Endometrial microvascular endothelial cells (primary cell): ENCODE measurements around the gene ZC3H6. TPM values are rescaled to one million over a fixed set of nuclear protein-coding genes. Genes with fewer than 3 reads are reported as not detected.
"Not testable (repeated sequence)": the region's sequence is repeated elsewhere in the genome, so short reads cannot be mapped to it uniquely, and the experiment has no call there.

Source experiments
- in situ Hi-C: cut with HindIII; loops from 2 replicates; pipeline ENCODE4 v1.10.0; 2017; ENCODE audit warnings: low sequenced_read_pairs, low pct_unique_long_range_greater_than_20kb; ENCODE audit errors: inconsistent ontology term
- total RNA-seq: library from RNA; depleted of rRNA; stranded (reverse); fragments of >200 nt; gene quantifications from one replicate; pipeline ENCODE4 v1.2.3, GENCODE V29; 2015; ENCODE audit errors: inconsistent ontology term

ZC3H6 gene
- total RNA-seq, 1 donor from 2014 or later, result 1.0 TPM

DNA sequence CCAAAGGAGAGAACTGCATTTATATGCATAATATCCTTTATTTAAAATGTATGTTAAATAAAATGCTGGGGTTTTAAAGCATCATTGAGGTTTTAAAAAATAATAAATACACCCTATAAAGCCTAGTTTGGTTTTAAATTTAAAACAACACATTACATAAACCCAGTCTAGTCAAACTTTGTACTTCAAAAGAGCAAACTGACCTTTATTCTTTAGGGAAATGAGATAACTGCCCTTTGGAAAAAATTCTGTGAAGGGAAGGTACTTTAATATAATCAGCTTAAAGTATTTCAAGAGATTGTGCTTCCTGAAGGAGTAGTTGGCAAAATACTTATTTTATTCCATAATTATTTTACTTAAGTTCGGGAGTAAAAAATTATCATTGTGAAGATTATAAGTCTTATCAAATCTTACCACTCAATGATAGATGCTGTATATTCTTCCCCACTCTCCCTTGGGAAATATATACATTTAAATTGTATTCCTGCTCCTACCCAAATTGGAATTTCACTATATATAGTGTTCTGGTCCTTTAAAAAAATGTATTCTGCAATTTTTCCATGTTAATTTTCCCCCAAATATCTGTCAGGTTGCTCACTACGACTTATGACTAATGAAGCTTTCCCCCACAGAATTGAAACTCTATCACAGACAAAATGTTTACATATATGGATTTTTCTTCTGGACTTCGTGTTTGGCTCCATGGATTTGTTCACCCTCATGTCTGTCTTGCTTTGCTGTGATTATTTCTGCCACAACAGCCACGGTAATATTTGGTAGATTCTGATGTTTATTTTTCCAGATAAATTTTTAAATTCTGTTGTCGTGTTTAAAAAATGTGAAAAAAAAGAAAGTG lies 42.1 kb downstream of the ZC3H6 start:
- in situ Hi-C loops, result no loop called here

DNA sequence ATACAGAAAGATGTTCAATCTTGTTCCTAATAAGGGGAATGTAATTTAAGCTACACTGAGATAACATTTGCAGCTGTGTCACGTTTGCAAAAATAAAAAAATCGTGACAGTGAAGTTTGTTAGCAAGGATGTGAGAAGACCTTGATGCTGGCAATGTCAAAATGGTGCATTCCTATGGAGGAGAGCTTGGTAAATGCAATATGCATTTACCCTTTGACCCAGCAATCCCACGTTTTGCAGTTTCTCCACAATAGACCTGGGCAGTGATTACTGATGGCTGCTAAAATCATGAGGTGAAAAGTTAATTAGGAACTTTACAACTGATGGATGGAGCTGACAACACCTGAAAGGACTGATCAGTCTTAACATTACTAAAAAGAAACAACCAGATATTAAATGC lies 43.1 kb downstream of the ZC3H6 start:
- in situ Hi-C loops, result no loop called here

DNA sequence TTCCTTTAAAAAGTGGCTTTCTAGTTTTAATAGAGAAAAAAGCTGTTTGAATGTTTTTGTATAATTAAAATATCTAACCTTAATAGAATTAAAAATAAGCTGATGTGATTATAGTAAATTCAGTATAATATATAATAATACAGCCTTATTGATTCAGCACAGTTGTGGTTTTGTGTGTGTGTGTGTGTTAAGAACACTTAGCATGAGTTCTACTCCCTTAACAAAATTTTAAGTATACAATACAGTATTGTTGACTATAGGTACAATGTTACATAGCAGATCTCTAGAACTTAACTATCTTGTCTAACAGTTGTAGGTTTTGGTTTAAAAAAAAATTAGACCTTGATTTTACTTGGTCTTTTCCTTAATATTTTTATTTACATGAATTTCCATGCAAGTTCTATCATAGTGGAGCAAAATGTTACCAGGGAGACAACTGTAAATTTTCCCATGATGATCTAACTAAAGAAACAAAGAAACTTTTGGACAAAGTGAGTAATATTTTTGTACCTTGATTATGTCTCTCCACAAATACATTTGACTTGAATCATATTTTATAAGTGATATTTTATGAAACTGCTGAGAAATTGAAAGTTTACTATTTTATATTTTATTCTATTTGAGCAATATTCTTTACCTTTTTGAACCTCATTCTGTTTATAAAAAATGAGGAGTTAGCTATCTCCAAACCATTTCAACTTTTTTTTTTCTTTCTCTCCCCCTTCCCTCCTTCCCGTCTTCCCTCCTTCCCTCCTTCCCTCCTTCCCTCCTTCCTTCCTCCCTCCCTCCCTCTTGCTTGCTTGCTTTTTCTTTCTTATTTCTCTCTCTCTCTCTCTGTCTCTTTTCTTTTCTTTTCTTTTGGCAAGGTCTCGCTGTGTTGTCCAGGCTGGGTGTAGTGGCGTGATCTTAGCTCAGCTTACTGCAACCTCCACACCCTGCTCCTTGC lies 46.3 kb downstream of the ZC3H6 start:
- in situ Hi-C loops, result no loop called here

- in situ Hi-C loops, result no loop called here
Measured at GRCh38 chr2:112322919-112323318, 47.5 kb downstream of the ZC3H6 start.

DNA sequence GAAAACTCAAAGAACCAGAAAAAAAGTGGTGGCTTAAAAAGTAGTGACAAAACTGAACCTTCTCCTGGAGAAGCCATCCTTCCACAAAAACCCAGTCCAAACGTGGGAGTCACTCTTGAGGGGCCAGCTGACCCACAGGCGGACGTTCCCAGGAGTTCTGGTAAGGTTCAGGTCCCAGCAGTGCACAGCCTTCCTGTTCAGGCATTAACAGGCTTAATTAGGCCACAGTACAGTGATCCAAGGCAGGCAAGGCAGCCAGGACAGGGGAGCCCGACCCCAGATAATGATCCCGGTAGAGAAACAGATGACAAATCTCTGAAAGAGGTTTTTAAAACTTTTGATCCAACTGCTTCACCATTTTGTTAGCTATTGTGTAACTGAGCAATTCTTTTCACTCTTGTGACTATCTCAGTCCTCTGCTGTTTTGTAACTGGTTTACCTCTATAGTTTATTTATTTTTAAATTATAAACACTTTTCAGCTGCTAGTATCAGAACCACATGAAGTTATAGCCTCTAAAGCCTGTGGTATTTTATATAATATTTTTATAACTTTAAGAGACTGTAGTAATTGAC lies 56.8 kb downstream of the ZC3H6 start:
- in situ Hi-C loops, result no loop called here

DNA sequence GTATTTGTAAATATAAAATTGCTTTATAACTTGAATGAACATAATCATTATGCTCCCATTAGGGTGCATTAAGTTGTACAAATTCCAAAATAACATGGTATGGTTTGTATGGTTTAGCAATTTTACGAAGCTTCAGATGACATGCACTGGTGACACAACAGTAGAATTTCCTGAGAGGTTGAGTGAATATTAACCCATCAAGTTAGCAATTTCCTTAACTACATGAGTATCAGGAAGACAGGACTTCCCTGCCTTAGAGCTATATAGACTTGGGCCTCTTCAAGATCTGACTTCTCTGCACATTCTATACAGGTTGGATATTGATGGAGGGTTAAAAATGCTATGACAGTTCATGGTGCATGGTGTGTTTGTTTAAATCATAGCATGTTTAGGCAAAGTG lies 60.2 kb downstream of the ZC3H6 start:
- in situ Hi-C loops, result no loop called here

GRCh38 chr2:112339986-112340385 lies 64.6 kb downstream of the ZC3H6 start:
- in situ Hi-C loops, result no loop called here

GRCh38 chr2:112340475-112341267 lies 65.3 kb downstream of the ZC3H6 start:
- in situ Hi-C loops, result no loop called here

DNA sequence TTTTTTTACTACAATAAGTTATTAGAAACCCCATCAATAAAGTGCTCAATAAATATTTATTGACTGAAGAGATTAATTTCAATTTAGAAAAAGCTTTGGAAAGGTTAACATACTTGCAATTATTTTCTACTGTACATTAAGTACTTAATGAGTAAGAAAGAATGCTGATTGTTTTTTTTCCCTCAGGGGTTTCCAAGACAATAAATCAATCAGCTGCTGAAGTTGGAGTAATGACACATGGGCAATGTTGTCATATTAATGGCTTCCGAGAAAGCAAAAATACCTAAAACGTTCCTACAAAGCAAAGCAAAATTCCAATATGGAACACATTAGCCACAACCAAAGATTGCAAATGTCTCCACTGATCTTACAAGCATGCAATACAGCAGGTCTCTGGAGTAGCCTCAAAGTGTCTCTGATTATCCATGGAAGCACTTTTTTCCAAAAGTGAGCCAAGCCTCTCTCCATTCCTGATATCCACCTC lies 66.7 kb downstream of the ZC3H6 start:
- in situ Hi-C loops, result no loop called here

DNA sequence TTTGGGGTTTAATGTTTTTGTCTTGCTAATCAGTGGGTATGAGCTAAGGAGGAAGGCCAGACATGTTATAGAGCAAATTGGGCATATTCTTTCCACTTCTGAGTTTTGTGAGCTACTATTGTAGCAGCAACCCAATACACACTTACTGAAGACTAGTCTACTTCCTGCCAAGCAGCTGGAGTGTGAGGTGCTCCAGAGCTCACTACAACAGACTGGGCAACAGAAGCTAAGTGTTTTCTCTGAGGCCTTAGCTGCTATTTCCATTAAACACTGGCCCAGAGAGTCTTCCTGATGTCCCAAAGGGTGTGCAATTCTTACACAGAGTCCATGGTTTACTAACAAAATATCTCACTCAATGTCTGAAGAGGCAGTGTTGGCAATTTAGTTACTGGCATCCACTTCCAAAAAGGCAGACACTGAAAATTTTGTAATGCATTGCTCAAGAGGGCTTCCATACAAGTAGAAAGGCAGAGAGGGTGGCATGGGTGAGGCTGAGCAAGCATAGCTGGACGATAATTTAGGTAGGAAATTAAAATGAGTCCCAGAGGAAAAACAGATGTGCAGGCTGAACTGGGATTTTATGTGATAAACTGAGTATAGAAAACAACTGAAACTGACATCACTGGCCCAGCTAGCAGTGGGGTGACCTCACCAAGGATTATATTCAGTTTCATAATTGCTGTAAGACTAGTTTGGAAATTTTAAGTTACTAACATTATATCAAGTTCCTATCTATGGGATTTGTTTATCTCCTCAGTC lies 68.6 kb downstream of the ZC3H6 start:
- in situ Hi-C loops, result no loop called here

GRCh38 chr2:112345030-112346027 lies 69.9 kb downstream of the ZC3H6 start:
- in situ Hi-C loops, result no loop called here

DNA sequence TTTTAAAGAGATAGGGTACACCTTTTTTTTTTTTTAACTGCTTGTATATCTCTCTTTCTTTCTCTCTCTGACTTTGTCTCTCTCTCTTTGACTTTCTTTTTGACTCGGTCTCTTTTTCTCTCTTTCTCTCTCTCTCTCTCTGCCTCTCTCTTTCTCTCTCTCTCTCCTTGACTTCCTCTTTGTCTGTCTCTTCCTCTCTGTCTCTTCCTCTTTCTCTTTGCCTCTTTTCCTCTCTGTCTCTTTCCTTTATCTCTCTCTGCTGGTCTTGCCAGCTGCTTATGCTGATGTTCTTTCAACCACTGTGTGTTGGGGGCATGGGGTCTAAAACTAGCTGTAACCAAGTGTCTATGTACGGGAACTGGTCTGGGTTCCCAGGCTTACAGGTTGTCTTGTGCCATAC lies 76.9 kb downstream of the ZC3H6 start:
- in situ Hi-C loops, result not testable (repeated sequence)

GRCh38 chr2:112352809-112353603 lies 77.6 kb downstream of the ZC3H6 start:
- in situ Hi-C loops, result not testable (repeated sequence)

DNA sequence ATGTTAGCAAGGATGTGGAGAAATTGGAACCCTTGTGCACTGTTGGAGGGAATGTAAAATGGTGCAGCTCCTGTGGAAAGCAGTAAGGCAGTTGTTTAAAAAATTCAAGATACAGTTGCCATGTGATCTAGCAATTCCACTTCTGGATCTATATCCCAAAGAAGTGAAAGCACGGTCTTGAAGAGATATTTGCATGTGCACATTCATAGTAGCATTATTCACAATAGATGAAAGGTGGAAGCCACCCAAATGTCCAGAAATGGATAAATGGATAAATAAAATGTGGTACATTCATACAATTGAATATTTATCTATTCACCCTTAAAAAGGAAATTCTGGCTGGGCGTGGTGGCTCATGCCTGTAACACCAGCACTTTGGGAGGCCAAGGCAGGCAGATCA lies 78.9 kb downstream of the ZC3H6 start:
- in situ Hi-C loops, result not testable (repeated sequence)

GRCh38 chr2:112360055-112360454 lies 84.7 kb downstream of the ZC3H6 start:
- in situ Hi-C loops, result not testable (repeated sequence)
